ENCODE data around the gene RYR2.

The RYR2 gene

DNA sequence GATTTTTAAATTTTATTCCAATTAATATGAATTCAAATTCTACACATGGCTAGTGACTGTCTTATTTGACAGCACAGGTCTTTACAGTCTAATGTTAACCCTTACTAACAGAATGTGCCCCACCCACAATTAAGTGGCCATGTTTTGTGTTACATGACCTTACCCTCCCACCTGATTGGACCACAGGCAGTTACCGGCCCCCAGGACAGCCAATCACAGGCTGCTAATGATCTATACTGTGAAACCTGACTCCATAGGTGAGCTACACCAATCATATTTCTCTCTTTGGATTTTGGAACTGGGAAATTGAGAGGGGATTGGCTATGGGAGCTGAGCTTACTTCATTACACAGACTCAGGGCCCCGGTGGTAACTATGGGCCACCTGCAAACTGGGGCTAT is 821.2 kb downstream of the RYR2 start:
- TF ChIP-seq GATA3 (IDR thresholded peaks at IDR 0.05; ENCODE audit: low read depth, low read length) (no peak), GATA2 (IDR thresholded peaks at IDR 0.05; ENCODE audit: low read depth, low read length) (no peak)

- TF ChIP-seq GATA2 (IDR thresholded peaks at IDR 0.05; ENCODE audit: low read depth, low read length) (0 out of 2 replicates have a peak, but pooled peaks have one; percentile 24), GATA3 (IDR thresholded peaks at IDR 0.05; ENCODE audit: low read depth, low read length) (no peak)
Observed at GRCh38 chr1:237864338-237865244, 822.6 kb downstream of the RYR2 start.

GRCh38 chr1:237867380-237867888 is 825.5 kb downstream of the RYR2 start:
- TF ChIP-seq GATA2 (IDR thresholded peaks at IDR 0.05; ENCODE audit: low read depth, low read length), result no peak
- TF ChIP-seq GATA3 (IDR thresholded peaks at IDR 0.05; ENCODE audit: low read depth, low read length), result no peak

- no peak for TF ChIP-seq GATA2 (IDR thresholded peaks at IDR 0.05; ENCODE audit: low read depth, low read length)
- no peak for TF ChIP-seq GATA3 (IDR thresholded peaks at IDR 0.05; ENCODE audit: low read depth, low read length)
Observed at GRCh38 chr1:237868817-237869600, 827.0 kb downstream of the RYR2 start.

GRCh38 chr1:237873487-237874211 is 831.7 kb downstream of the RYR2 start:
- TF ChIP-seq GATA2 (IDR thresholded peaks at IDR 0.05; ENCODE audit: low read depth, low read length) (no peak), GATA3 (IDR thresholded peaks at IDR 0.05; ENCODE audit: low read depth, low read length) (no peak)

GRCh38 chr1:237875291-237875690 is 833.3 kb downstream of the RYR2 start:
- TF ChIP-seq GATA3 (IDR thresholded peaks at IDR 0.05; ENCODE audit: low read depth, low read length) (no peak), GATA2 (IDR thresholded peaks at IDR 0.05; ENCODE audit: low read depth, low read length) (no peak)

DNA sequence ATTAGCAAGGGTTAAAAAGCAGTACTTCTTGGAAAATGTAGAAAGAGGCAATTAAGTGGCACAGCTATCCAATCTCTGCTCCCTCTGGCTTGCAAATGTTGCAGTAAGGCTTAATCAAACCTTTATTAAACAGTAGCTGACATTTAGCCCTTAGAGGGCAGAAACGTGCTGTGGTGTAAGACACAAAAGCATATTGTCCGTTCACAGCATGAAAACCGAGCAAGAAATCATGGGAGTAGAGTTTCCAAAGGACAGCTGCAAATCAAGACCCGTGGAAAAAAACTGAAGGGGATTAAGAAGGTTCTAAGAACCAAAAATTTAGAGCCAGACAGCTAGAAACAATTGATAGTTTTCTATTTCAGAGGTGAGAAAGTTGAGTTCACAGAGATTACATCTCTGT is 835.6 kb downstream of the RYR2 start:
- no peak for TF ChIP-seq GATA3 (IDR thresholded peaks at IDR 0.05; ENCODE audit: low read depth, low read length)
- no peak for TF ChIP-seq GATA2 (IDR thresholded peaks at IDR 0.05; ENCODE audit: low read depth, low read length)

DNA sequence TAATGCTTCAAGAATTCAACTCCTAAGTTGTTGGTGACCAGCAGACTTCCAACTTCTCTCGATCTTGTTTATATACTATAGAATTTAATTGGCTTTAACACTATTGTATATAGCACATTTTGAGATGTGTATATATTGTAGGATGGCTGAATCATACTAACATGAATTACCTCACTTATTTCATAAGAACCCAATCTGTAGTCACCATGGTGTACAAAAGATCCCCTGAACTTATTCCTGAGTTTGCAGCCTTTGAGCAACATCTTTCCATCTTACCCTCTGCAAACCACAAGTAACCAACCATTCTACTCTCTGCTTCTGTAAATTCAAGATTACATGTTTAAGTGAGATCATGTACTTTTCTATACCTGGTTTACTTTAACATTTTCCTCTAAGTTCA is 836.4 kb downstream of the RYR2 start:
- TF ChIP-seq GATA2 (IDR thresholded peaks at IDR 0.05; ENCODE audit: low read depth, low read length) (no peak), GATA3 (IDR thresholded peaks at IDR 0.05; ENCODE audit: low read depth, low read length) (no peak)

GRCh38 chr1:237879195-237879594 is 837.2 kb downstream of the RYR2 start:
- no peak for TF ChIP-seq GATA2 (IDR thresholded peaks at IDR 0.05; ENCODE audit: low read depth, low read length)
- no peak for TF ChIP-seq GATA3 (IDR thresholded peaks at IDR 0.05; ENCODE audit: low read depth, low read length)

Measured in SH-SY5Y (cell line).